GM23248 (cell line): ENCODE results near the gene PNPLA2. TPM values are rescaled to one million over a fixed set of nuclear protein-coding genes. Genes with fewer than 3 reads are reported as not detected.

ENCODE experiments used
- DNase-seq: peaks from one replicate; pipeline ENCODE4 v3.0.0-alpha.2; 2015
- H2AFZ ChIP-seq: fragments of 200-600 bp; sonication (generic); 2 replicates; pipeline ENCODE4 v1.6.1; 2016; ENCODE audit warnings: antibody characterized with exemption
- H3F3A ChIP-seq: fragments of 200-600 bp; sonication (generic); 2 replicates; pipeline ENCODE4 v1.6.1; 2016; ENCODE audit warnings: mild to moderate bottlenecking, antibody characterized with exemption, mixed run types; ENCODE audit not compliant: insufficient read depth
- H3K27ac ChIP-seq: fragments of 200-600 bp; sonication (generic); 2 replicates; pipeline ENCODE4 v1.5.1; 2016; ENCODE audit warnings: mild to moderate bottlenecking
- H3K27me3 ChIP-seq: fragments of 200-600 bp; sonication (generic); replicated peaks from 2 replicates; pipeline ENCODE4 v1.6.1; 2016; ENCODE audit warnings: mild to moderate bottlenecking; ENCODE audit not compliant: insufficient read depth
- H3K36me3 ChIP-seq: fragments of 200-600 bp; sonication (generic); 2 replicates; pipeline ENCODE4 v1.6.1; 2016; ENCODE audit warnings: low read depth, mild to moderate bottlenecking
- H3K4me1 ChIP-seq: fragments of 200-600 bp; sonication (generic); 2 replicates; pipeline ENCODE4 v1.6.1; 2016; ENCODE audit warnings: mild to moderate bottlenecking; ENCODE audit not compliant: insufficient read depth
- H3K4me2 ChIP-seq: fragments of 200-600 bp; sonication (generic); one replicate; pipeline ENCODE4 v1.6.1; 2016; ENCODE audit warnings: mild to moderate bottlenecking; ENCODE audit not compliant: unreplicated experiment
- H3K4me3 ChIP-seq: fragments of 200-600 bp; sonication (generic); 2 replicates; pipeline ENCODE4 v1.5.1; 2016; ENCODE audit warnings: mild to moderate bottlenecking
- H3K79me2 ChIP-seq: fragments of 200-600 bp; sonication (generic); 2 replicates; pipeline ENCODE4 v1.6.1; 2016; ENCODE audit warnings: mild to moderate bottlenecking; ENCODE audit not compliant: insufficient read depth
- H3K9ac ChIP-seq: fragments of 200-600 bp; sonication (generic); 2 replicates; pipeline ENCODE4 v1.6.1; 2016; ENCODE audit warnings: mild to moderate bottlenecking
- H3K9me2 ChIP-seq: fragments of 200-600 bp; sonication (generic); 2 replicates; pipeline ENCODE4 v1.6.1; 2016; ENCODE audit warnings: mixed run types, mild to moderate bottlenecking, moderate library complexity; ENCODE audit not compliant: insufficient read depth
- H3K9me3 ChIP-seq: fragments of 200-600 bp; sonication (generic); one replicate; pipeline ENCODE4 v1.6.1; 2017; ENCODE audit warnings: low read depth
- H4K20me1 ChIP-seq: fragments of 200-600 bp; sonication (generic); 2 replicates; pipeline ENCODE4 v1.6.0; 2016; ENCODE audit not compliant: insufficient read depth
- EZH2 ChIP-seq: fragments of 200-600 bp; sonication (generic); IDR thresholded peaks from 2 replicates; pipeline ENCODE4 v1.6.1; 2018; ENCODE audit warnings: antibody characterized with exemption, mild to moderate bottlenecking; ENCODE audit not compliant: insufficient read depth, poor library complexity, severe bottlenecking
- EZH2phosphoT487 ChIP-seq: fragments of 200-600 bp; sonication (generic); IDR thresholded peaks from 2 replicates; pipeline ENCODE4 v1.6.1; 2018; ENCODE audit warnings: antibody characterized with exemption, moderate library complexity, mild to moderate bottlenecking, low read depth; ENCODE audit not compliant: insufficient read depth
- WGBS, 2 experiments: methylation state at CpG; one replicate each; pipeline ENCODE4 v1.1.6; 2015 to 2017; ENCODE audit warnings: low lambda C conversion rate in 2 of 2, low coverage in 1 of 2; ENCODE audit errors: missing lambda C conversion rate in 2 of 2; 5-methylcytosine and 5-hydroxymethylcytosine counted together
- in situ Hi-C: fragments of 300-500 bp; cut with MboI; formaldehyde crosslinking; loops from 2 replicates; pipeline ENCODE4 v1.15.0; 2020
- polyA plus RNA-seq: library from polyadenylated mRNA; unstranded; fragments of >200 nt; fragmentation: Nextera tagmentation; extraction: Ambion mirVana; gene quantifications from 2 replicates; pipeline ENCODE4 v1.2.1, GENCODE V29; 2016
- total RNA-seq: library from RNA; depleted of rRNA; stranded (reverse); fragments of >200 nt; shearing (Covaris generic); gene quantifications from 2 replicates; pipeline ENCODE4 v1.2.3, GENCODE V29; 2014

Gene PNPLA2
- total and polyA plus RNA-seq, 2 experiments from 2014 or later = 38.7 to 87.6 TPM

- no peak for TF ChIP-seq EZH2
- no peak for TF ChIP-seq EZH2phosphoT487
- in situ Hi-C loops = no loop called here
- no peaks in the 10 kb centered on the region for H3F3A ChIP-seq
- no peak for DNase-seq
- H3K27ac ChIP-seq = no peak overlapping the region
- H3K9me3 ChIP-seq = no peaks in the 10 kb centered on the region
- no peaks in the 10 kb centered on the region for H3K27me3 ChIP-seq
- no peak overlapping the region for H3K9ac ChIP-seq
- 85 to 89% methylated on average over 29 to 37 of the region's 41 CpGs for WGBS, 2 experiments
- H3K4me3 ChIP-seq = no peak overlapping the region
- H3K9me2 ChIP-seq = no peaks in the 10 kb centered on the region
- H3K4me1 ChIP-seq = no peaks in the 10 kb centered on the region
- no peaks in the 10 kb centered on the region for H3K79me2 ChIP-seq
- H3K4me2 ChIP-seq = no peak overlapping the region
- H2AFZ ChIP-seq = no peak overlapping the region
- H4K20me1 ChIP-seq = no peaks in the 10 kb centered on the region
- no peaks in the 10 kb centered on the region for H3K36me3 ChIP-seq
Measured at GRCh38 chr11:865462-866430, 47.0 kb downstream of the PNPLA2 start.

- H3K9ac ChIP-seq = no peak overlapping the region
- DNase-seq = no peak
- H3F3A ChIP-seq = no peaks in the 10 kb centered on the region
- no peak overlapping the region for H3K4me2 ChIP-seq
- H3K36me3 ChIP-seq = no peaks in the 10 kb centered on the region
- no peak overlapping the region for H3K4me3 ChIP-seq
- in situ Hi-C loops = no loop called here
- H3K9me3 ChIP-seq = no peaks in the 10 kb centered on the region
- H3K79me2 ChIP-seq = no peaks in the 10 kb centered on the region
- no peak for TF ChIP-seq EZH2
- TF ChIP-seq EZH2phosphoT487 = no peak
- no peaks in the 10 kb centered on the region for H3K27me3 ChIP-seq
- 85 to 92% methylated on average over 6 to 14 of the region's 14 CpGs for whole genome bisulfite sequencing, 2 experiments
- no peaks in the 10 kb centered on the region for H3K4me1 ChIP-seq
- H4K20me1 ChIP-seq = no peaks in the 10 kb centered on the region
- no peaks in the 10 kb centered on the region for H3K9me2 ChIP-seq
- no peak overlapping the region for H2AFZ ChIP-seq
- no peak overlapping the region for H3K27ac ChIP-seq
Measured at GRCh38 chr11:866481-866880, 47.8 kb downstream of the PNPLA2 start.

GRCh38 chr11:867856-868358 lies 49.2 kb downstream of the PNPLA2 start:
- no peak overlapping the region for H3K9ac ChIP-seq
- H3K9me2 ChIP-seq = no peaks in the 10 kb centered on the region
- no peak overlapping the region for H3K27ac ChIP-seq
- no peaks in the 10 kb centered on the region for H3K79me2 ChIP-seq
- WGBS, 2 experiments = 88 to 90% methylated on average over 7 to 8 of the region's 8 CpGs
- DNase-seq = no peak
- no peaks in the 10 kb centered on the region for H4K20me1 ChIP-seq
- no peaks in the 10 kb centered on the region for H3F3A ChIP-seq
- H3K4me2 ChIP-seq = no peak overlapping the region
- H3K4me3 ChIP-seq = no peak overlapping the region
- TF ChIP-seq EZH2phosphoT487 (no peak), EZH2 (no peak)
- no peaks in the 10 kb centered on the region for H3K36me3 ChIP-seq
- H3K9me3 ChIP-seq = no peaks in the 10 kb centered on the region
- H3K27me3 ChIP-seq = no peaks in the 10 kb centered on the region
- no peak overlapping the region for H2AFZ ChIP-seq
- in situ Hi-C loops = no loop called here
- H3K4me1 ChIP-seq = no peaks in the 10 kb centered on the region

GRCh38 chr11:868394-868793 lies 49.7 kb downstream of the PNPLA2 start:
- H3K27ac ChIP-seq = no peak overlapping the region
- H3K79me2 ChIP-seq = no peaks in the 10 kb centered on the region
- no peak overlapping the region for H3K4me3 ChIP-seq
- H3F3A ChIP-seq = no peaks in the 10 kb centered on the region
- no peaks in the 10 kb centered on the region for H3K36me3 ChIP-seq
- WGBS, 2 experiments = 78 to 79% methylated on average over 15 to 17 of the region's 17 CpGs
- H3K9me2 ChIP-seq = no peaks in the 10 kb centered on the region
- no peaks in the 10 kb centered on the region for H3K9me3 ChIP-seq
- no peak overlapping the region for H3K9ac ChIP-seq
- no peaks in the 10 kb centered on the region for H3K27me3 ChIP-seq
- H3K4me2 ChIP-seq = no peak overlapping the region
- TF ChIP-seq EZH2phosphoT487 = no peak
- TF ChIP-seq EZH2 = no peak
- no peaks in the 10 kb centered on the region for H4K20me1 ChIP-seq
- no peak overlapping the region for H2AFZ ChIP-seq
- H3K4me1 ChIP-seq = no peaks in the 10 kb centered on the region
- no peak for DNase-seq
- in situ Hi-C loops = no loop called here
